ENCODE results near the gene SSUH2.
A peak's percentile ranks its signal among the peaks of the same experiment; 100 is the strongest.
"Not testable (repeated sequence)": the region's sequence is repeated elsewhere in the genome, so short reads cannot be mapped to it uniquely, and the experiment has no call there.

The SSUH2 gene

GRCh38 chr3:8608041-8608790 is 36.4 kb downstream of the SSUH2 start:
- no peak for DNase-seq

DNA sequence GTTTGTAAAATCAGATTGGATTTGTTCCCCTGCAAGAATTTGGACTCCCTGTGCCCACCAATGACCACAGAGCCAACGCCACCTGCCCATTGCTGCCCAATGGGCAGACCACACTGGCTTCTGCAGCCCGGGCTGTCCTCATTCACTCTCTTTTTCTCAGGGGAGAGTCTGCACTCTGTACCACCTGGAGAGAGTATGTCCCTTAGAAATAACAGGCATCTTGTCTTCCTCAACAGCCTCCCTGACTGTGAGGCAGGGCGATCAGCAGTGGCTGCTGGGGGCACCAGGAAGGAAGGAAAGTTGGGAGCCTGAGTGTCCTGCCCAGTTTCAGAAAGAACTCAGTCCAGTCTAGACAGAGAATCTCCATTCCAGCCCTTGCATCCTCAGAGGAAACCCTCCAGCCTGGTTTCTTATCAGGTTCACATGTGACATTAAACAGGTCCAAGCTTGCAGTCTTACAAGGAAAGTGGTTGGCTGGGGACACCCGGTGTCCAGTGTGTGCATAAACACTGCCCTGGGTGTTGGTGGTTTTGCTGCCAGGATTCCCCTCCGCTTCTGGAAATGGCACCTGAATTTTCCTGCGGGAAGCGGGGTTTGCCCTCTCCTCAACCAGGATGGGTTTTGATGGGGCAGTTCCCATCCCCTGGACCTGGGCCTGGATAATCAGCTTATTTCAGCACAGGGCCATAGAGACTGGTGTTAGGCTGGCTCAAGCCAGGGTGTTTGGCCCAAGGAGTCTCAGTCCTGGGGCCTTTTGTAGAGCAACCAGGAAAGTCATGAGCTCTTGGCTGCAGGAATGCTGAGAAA is 37.2 kb downstream of the SSUH2 start:
- peak; percentile 54 for DNase-seq

DNA sequence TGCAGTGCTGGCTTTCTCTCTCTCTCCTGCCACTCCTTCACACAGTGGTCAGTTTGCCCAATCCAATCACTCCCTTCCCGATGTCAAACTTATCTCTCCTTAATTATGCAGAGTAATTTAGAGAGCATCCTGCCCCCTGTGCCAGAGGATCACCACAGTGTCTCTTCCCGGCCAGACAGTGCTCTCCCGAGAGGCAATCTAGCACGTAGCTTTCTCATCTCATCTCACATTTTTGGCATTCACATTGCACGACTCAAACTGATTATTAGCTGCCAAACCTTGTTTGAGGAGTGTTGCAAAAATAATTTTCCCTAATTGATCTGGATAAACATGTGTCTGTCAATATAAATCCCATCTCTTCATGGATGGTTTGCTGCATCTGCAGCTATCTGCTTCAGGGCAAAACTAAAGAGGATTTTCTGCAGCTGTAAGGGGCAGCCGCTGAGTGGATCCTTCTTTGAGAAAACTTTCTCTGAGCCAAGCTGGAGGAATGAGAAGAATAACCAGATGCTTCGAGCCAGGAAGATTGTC is 37.8 kb downstream of the SSUH2 start:
- DNase-seq, result peak; percentile 42

GRCh38 chr3:8604988-8605387 is 39.6 kb downstream of the SSUH2 start:
- DNase-seq, result no peak

DNA sequence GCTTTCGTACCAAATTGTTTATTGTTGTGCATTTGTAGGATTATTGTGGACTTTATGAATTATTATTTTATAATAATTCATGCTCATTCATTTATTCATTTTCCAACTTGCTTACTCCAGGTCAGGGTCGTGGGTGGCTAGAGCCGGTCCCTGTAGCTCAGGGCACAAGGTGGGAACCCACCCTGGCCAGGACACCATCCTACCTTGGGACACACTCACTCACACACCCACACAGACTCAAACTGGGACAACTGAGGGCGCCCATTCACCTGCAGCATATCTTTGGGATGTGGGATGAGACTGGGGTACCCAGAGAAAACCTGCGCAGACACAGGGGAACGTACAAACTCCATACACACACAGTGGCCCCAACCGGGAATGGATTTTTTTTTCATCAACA is 40.6 kb downstream of the SSUH2 start:
- no peak for DNase-seq

DNA sequence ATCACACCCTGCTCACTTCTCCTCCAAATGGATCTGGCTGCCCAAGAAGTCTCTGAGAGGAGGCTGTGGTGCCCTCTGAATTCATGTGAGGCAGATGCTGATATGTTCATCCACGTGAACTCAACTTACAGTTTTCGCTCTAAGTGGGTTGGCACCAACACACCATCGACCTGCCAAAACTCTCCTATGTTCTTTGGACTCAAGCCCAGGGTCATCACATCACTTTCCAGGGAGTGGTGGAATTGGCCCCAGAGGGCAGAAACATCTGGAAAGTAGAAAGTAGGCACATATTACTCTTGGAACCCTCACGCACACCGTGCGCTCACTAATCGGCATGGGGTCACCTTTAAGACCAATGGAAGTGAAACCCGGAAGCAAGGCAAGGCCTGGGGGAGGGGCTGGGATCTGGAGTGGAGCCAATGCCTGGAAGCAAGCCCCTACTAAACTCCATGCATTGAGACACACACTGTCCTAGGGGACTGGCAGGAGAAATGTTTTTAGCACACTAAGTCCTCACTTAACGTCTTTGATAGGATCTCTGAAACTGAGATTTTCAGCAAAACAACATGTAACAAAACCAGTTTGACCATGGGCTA is 41.4 kb downstream of the SSUH2 start:
- no peak for DNase-seq

DNA sequence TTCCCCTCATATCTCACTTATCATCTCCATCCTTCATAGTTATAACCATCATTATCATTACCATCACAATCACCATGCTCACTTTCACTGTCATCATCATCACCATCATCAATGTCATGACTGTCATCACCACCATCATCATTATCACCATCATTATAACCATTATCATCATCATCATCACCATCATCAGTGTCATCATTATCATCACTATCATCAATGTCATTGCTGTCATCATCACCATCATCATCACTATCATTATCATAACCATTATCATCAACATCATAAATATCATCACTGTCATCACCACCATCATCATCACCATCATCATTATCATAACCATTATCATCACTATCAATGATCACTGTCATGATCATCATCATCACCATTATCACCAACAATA is 44.1 kb downstream of the SSUH2 start:
- DNase-seq, result no peak

GRCh38 chr3:8599146-8599545 is 45.5 kb downstream of the SSUH2 start:
- DNase-seq, result no peak

DNA sequence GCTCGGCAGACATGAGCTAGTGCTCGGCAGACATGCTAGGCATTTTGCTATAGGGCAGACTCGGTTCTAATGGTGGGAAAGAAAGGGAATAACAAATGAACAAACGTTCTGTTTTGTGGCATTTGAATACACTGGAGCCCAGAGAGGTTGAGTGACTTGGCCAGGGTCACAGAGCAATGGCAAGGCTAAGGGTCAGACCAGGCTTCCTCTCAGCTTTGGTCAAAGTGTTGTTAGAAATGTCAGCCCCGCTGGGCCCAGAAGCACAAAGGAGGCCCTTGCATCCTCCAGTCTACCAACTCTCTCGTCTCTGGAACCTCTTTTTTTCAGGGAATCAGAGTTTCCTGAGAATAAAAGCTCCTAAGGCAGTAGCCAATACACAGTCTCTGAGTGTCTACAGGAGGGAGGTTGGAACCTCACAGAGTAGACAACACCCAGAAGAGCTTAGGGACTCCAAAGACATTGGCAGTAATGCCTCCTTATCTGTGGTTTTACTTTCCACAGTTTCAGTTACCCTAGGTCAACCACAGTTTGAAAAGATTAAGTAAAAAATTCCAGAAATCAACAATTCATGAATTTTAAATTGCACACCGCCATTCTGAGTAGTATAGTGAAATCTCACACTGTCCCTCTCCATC is 47.3 kb downstream of the SSUH2 start:
- DNase-seq, result no peak

DNA sequence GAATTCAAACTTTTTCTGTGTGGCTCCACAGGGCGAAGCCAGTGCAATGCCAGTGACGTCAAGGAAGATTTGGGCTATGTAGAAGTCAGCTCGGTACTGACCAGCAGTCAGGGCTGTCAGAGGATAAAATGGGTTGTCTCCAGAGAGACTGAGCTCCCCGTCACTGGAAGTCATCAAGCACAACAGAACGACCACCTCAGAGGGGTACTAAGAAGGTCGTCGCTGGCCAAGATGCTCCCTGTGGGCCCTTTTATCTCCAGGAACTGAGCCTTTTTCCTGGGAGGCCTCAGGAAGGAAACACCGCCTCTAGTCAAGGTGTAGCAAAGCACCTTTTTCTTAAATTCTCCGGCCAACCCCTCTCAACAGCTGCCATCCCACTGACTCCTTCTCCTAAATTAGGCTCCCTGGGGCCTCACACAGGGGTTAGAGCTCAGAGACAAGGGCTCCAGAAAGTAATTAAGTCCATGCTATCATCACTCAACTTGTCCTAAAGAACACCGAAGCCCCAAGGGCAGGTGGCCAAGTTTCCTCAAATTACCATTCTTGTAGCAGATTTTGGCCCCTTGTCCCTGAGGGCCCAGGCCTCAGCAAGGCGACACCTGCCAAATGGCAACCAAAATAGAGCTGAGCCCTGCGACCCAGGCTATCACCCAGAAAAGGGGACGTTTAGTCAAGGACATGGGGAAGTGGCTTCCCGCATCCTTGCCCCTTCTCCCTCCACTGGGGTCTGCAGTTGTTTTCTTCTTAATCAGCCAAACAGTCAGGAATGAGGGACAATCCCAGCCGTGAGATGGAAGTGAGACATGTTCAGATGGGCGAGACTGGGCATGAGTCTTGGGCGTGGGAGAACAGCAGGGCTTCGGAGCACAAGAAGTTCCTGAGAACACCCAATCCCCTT is 48.0 kb downstream of the SSUH2 start:
- no peak for DNase-seq

GRCh38 chr3:8595695-8596115 is 48.9 kb downstream of the SSUH2 start:
- no peak for DNase-seq

DNA sequence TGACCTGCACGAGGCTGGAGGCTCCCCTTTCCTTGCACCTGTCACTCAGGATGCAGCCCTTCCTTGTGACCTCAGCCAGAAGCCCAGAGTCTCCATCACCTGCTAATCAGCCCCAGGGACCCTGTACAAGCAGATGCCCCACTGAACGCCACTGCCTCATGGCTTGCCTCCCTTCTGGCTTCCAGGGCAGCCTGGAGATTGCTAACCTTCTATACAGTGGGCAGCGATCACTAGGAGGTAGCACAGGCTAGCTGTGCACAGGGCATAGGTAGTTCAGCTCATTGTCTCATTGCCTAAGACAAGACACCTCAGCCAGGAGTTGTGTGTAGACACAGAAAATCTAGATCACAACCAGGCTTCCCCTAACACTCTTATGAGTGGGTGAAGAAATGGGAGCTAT is 49.3 kb downstream of the SSUH2 start:
- no peak for DNase-seq

- DNase-seq, result peak; percentile 25
These were observed 51.4 kb downstream of the SSUH2 start for GRCh38 chr3:8593021-8593827.

DNA sequence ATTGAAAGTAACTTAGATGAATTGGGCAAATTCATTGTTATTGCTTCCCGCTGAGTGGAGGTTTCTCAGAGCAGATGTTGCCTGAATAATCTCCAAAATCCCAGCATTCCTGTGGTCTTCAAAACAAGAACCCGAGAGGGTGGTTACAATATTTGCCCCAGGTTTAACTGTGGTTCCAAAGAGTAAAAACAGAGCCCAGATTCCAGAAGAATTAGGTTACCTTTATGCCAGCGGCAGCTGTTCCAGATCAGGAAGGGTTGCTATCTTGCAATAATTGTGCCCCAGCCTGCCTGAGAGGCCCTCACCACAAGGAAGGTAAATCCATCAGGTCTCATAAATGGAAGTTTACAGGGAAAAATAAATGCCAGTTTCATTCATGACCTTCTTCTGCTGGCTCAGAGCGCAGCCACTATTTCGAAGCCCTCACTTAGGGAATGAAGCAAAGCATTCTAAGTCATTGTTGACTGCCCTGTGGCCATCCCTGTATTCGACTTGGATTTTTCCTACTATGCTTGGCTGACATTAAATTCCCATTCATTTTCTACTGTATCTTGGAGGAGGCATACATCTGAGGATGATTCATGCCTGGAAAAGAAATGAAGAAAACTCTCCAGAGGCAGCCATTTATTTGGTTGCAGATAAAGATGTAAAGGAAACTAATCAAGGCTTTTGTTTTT is 54.6 kb downstream of the SSUH2 start:
- DNase-seq, result peak; percentile 78

- DNase-seq, result no peak
These were observed 59.9 kb downstream of the SSUH2 start for GRCh38 chr3:8584661-8585060.

DNA sequence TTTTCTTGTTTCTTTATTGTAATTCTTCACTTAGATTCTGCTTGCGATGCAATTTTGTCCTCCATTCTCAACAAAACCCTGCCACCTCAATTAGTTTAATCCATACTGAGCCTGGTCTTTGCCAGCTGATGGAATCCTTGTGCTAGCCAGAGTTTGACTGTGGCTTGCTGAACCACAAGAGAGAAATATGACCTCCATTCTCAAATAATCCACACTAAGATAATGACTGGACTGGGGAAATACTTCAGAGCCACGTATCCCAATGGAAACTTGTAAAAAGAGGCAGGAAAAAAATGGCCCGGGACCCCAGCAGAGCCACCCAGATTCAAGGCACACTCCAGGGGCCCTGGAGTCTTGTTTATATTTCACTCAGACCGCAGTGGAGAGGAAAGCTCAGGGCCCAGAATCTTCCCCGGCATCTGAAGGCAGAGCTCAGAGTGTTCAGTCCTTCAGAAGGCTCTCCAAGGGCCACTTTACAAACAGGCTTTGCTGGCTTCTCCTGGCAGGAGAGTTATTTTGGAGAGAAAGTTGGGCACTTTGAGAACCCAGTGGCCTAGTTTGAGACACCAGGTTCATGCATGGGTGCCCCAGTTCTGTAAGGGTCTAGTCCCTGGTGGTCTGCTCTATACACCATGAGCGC is 62.7 kb downstream of the SSUH2 start:
- no peak for DNase-seq

GRCh38 chr3:8581373-8581772 is 63.2 kb downstream of the SSUH2 start:
- DNase-seq, result no peak

GRCh38 chr3:8580434-8580833 is 64.2 kb downstream of the SSUH2 start:
- not testable (repeated sequence) for DNase-seq

GRCh38 chr3:8579943-8580342 is 64.7 kb downstream of the SSUH2 start:
- no peak for DNase-seq

- no peak for DNase-seq
These were observed 65.5 kb downstream of the SSUH2 start for GRCh38 chr3:8579096-8579495.

All from NCI-H226 (cell line).